DND-41 (cell line): ENCODE data around the gene NLRX1.

Experiments used
- ATAC-seq: fragments of 200-7000 bp; cut with Tn5 transposase; 3 replicates; pipeline ENCODE4 v1.9.1; 2021; ENCODE audit warnings: low read depth; ENCODE audit not compliant: insufficient read depth
- DNase-seq: peaks from one replicate; pipeline ENCODE4 v3.0.0-alpha.2; 2020
- H2AFZ ChIP-seq: 2 replicates; pipeline ENCODE4 v1.6.0; 2012; ENCODE audit warnings: low read depth, low read length
- H3K27ac ChIP-seq: 2 replicates; pipeline ENCODE4 v1.5.1; 2012; ENCODE audit warnings: low read length, inconsistent platforms
- H3K27me3 ChIP-seq: fragments of 200-600 bp; sonication (generic); 2 replicates; pipeline ENCODE4 v1.6.0; 2012; ENCODE audit warnings: low read length, mild to moderate bottlenecking, inconsistent platforms; ENCODE audit not compliant: insufficient read depth, poor library complexity
- H3K36me3 ChIP-seq: 2 replicates; pipeline ENCODE4 v1.5.1; 2012; ENCODE audit warnings: low read length, inconsistent platforms; ENCODE audit not compliant: insufficient read depth
- H3K4me1 ChIP-seq: 2 replicates; pipeline ENCODE4 v1.5.1; 2012; ENCODE audit warnings: mild to moderate bottlenecking, low read length; ENCODE audit not compliant: insufficient read depth
- H3K4me2 ChIP-seq: 2 replicates; pipeline ENCODE4 v1.6.0; 2012; ENCODE audit warnings: mild to moderate bottlenecking, moderate library complexity, low read length, inconsistent platforms; ENCODE audit not compliant: insufficient read depth
- H3K4me3 ChIP-seq, 2 experiments: fragments of 200-600 bp in 1 of 2; shearing (Covaris generic) in 1 of 2; 2 replicates each; pipeline ENCODE4 v1.5.1; 2012 to 2016; ENCODE audit warnings: inconsistent platforms in 2 of 2, low read length in 2 of 2, mild to moderate bottlenecking in 2 of 2, low read depth in 1 of 2, moderate library complexity in 1 of 2
- H3K79me2 ChIP-seq: 2 replicates; pipeline ENCODE4 v1.6.0; 2012; ENCODE audit warnings: low read length, inconsistent platforms; ENCODE audit not compliant: insufficient read depth
- H3K9ac ChIP-seq: 2 replicates; pipeline ENCODE4 v1.6.0; 2012; ENCODE audit warnings: low read depth, mild to moderate bottlenecking, inconsistent platforms, low read length, moderate library complexity
- H3K9me3 ChIP-seq: 2 replicates; pipeline ENCODE4 v1.5.1; 2012; ENCODE audit warnings: low read length, moderate library complexity, mild to moderate bottlenecking, inconsistent platforms; ENCODE audit not compliant: insufficient read depth, severe bottlenecking
- H4K20me1 ChIP-seq: 2 replicates; pipeline ENCODE4 v1.6.0; 2012; ENCODE audit warnings: low read length; ENCODE audit not compliant: insufficient read depth
- EZH2 ChIP-seq: IDR thresholded peaks from 3 replicates; pipeline ENCODE4 v1.6.1; 2012; ENCODE audit warnings: borderline replicate concordance, low read depth, mild to moderate bottlenecking, moderate library complexity, low read length, inconsistent platforms; ENCODE audit not compliant: severe bottlenecking
- TF ChIP-seq, protein P1 (sequence below): IDR thresholded peaks from 2 replicates; pipeline ENCODE4 v1.5.1; 2012; ENCODE audit warnings: borderline replicate concordance, low read length, moderate library complexity, mild to moderate bottlenecking; ENCODE audit not compliant: poor library complexity, severe bottlenecking; ENCODE audit errors: extremely low read depth

The NLRX1 gene

DNA sequence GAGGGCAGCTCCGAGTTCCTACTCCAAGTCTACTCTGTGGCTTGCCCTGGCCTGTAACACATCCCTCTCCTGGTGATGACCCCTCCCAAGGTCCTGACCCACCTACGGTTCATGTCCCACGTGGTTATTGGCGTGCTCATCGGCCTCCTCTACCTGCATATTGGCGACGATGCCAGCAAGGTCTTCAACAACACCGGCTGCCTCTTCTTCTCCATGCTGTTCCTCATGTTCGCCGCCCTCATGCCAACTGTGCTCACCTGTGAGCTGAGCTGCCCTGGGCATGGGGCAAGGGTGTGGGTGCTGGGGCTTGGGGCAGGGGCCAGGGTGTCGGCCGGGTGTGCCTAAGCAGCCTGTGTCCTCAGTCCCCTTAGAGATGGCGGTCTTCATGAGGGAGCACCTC is 10.1 kb upstream of the NLRX1 start:
- no peak for DNase-seq
- TF ChIP-seq EZH2, result no peak
- TF ChIP-seq, protein P1, sequence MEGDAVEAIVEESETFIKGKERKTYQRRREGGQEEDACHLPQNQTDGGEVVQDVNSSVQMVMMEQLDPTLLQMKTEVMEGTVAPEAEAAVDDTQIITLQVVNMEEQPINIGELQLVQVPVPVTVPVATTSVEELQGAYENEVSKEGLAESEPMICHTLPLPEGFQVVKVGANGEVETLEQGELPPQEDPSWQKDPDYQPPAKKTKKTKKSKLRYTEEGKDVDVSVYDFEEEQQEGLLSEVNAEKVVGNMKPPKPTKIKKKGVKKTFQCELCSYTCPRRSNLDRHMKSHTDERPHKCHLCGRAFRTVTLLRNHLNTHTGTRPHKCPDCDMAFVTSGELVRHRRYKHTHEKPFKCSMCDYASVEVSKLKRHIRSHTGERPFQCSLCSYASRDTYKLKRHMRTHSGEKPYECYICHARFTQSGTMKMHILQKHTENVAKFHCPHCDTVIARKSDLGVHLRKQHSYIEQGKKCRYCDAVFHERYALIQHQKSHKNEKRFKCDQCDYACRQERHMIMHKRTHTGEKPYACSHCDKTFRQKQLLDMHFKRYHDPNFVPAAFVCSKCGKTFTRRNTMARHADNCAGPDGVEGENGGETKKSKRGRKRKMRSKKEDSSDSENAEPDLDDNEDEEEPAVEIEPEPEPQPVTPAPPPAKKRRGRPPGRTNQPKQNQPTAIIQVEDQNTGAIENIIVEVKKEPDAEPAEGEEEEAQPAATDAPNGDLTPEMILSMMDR, result no peak
- Histone ChIP-seq H3K79me2 (no peaks in the 10 kb centered on the region), H4K20me1 (0 out of 2 replicates have a peak, but pooled peaks cover 5% of the 10 kb centered on the region), H3K4me3 (no peak overlapping the region), H2AFZ (no peak overlapping the region), H3K9ac (no peak overlapping the region), H3K36me3 (no peaks in the 10 kb centered on the region), H3K27ac (no peak overlapping the region), H3K9me3 (no peaks in the 10 kb centered on the region), H3K4me2 (no peak overlapping the region), H3K4me1 (no peaks in the 10 kb centered on the region), H3K27me3 (peaks cover 11% of the 10 kb centered on the region)
- ATAC-seq, result no peak

DNA sequence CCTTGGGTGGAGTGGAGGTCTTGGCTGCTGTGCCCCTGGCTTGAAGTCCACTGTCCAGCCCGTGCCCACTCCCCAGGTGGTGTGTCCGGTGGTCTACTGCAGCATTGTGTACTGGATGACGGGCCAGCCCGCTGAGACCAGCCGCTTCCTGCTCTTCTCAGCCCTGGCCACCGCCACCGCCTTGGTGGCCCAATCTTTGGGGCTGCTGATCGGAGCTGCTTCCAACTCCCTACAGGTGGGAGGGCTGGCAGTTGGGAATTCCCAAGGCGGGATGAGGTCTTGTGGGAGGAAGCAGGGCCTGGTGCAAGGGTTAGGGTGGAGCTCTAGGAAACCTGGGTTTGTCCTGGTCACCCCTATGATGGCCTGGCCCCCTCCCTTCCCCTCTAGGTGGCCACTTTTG is 8.4 kb upstream of the NLRX1 start:
- TF ChIP-seq, protein P1, result no peak
- no peak for TF ChIP-seq EZH2
- no peak overlapping the region for H3K4me3 ChIP-seq
- no peaks in the 10 kb centered on the region for H3K9me3 ChIP-seq
- no peak overlapping the region for H2AFZ ChIP-seq
- H3K9ac ChIP-seq, result no peak overlapping the region
- DNase-seq, result no peak
- no peak overlapping the region for H3K27ac ChIP-seq
- H3K36me3 ChIP-seq, result no peaks in the 10 kb centered on the region
- ATAC-seq, result no peak
- H4K20me1 ChIP-seq, result 0 out of 2 replicates have a peak, but pooled peaks cover 5% of the 10 kb centered on the region
- H3K27me3 ChIP-seq, result peaks cover 9% of the 10 kb centered on the region
- H3K79me2 ChIP-seq, result no peaks in the 10 kb centered on the region
- H3K4me2 ChIP-seq, result no peak overlapping the region
- H3K4me1 ChIP-seq, result no peaks in the 10 kb centered on the region

DNA sequence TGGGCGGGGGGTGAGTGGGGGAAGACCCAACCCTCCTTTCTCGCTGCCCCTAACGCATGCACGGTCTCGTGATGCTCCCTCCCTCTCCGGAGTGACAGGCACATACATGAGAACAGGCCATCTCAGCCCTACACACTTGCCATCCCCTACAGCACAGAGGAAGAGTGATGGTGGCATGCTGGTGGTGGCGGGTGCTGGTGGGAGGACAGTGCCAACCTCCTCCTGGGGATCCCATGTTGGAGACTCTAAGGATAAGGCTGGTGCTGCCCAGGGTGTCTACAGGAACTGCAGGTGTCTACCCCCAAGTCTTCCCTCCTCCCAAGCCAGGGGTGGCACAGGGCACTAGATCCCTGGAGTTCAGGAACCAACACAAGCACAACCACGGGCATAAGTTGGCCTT is 6.7 kb upstream of the NLRX1 start:
- Histone ChIP-seq H3K27ac (no peak overlapping the region), H2AFZ (no peak overlapping the region), H3K79me2 (no peaks in the 10 kb centered on the region), H3K9me3 (no peaks in the 10 kb centered on the region), H3K36me3 (no peaks in the 10 kb centered on the region), H3K4me3 (no peak overlapping the region), H4K20me1 (0 out of 2 replicates have a peak, but pooled peaks cover 3% of the 10 kb centered on the region), H3K4me2 (no peak overlapping the region), H3K4me1 (no peaks in the 10 kb centered on the region), H3K9ac (no peak overlapping the region), H3K27me3 (peaks cover 3% of the 10 kb centered on the region)
- ATAC-seq, result no peak
- TF ChIP-seq, protein P1, result no peak
- no peak for TF ChIP-seq EZH2
- no peak for DNase-seq
